ENCODE data around the gene SLC12A6. TPM values are rescaled to one million over a fixed set of nuclear protein-coding genes. Genes with fewer than 3 reads are reported as not detected.

The SLC12A6 gene
- polyA plus RNA-seq, 1 donor = 22.9 TPM

- DNase-seq = no peak
Measured at GRCh38 chr15:34329006-34329405, 8.6 kb downstream of the SLC12A6 start.

- no peak for DNase-seq
Measured at GRCh38 chr15:34327906-34328305, 9.7 kb downstream of the SLC12A6 start.

- no peak for DNase-seq
Measured at GRCh38 chr15:34325368-34325767, 12.2 kb downstream of the SLC12A6 start.

- DNase-seq = no peak
Measured at GRCh38 chr15:34324933-34325332, 12.6 kb downstream of the SLC12A6 start.

GRCh38 chr15:34323217-34323616, 14.4 kb downstream of the SLC12A6 start:
- no peak for DNase-seq

GRCh38 chr15:34318277-34319079, 19.1 kb downstream of the SLC12A6 start:
- no peak for DNase-seq

- DNase-seq = no peak
Measured at GRCh38 chr15:34314491-34315490, 22.8 kb downstream of the SLC12A6 start.

GRCh38 chr15:34311563-34311962, 26.0 kb downstream of the SLC12A6 start:
- no peak for DNase-seq

- DNase-seq = no peak
Measured at GRCh38 chr15:34304613-34305012, 33.0 kb downstream of the SLC12A6 start.

- DNase-seq = no peak
Measured at GRCh38 chr15:34301058-34301457, 36.5 kb downstream of the SLC12A6 start.

GRCh38 chr15:34297059-34297458, 40.5 kb downstream of the SLC12A6 start:
- DNase-seq = no peak

GRCh38 chr15:34292621-34293020, 45.0 kb downstream of the SLC12A6 start:
- no peak for DNase-seq

GRCh38 chr15:34284937-34285336, 52.6 kb downstream of the SLC12A6 start:
- DNase-seq = no peak

- DNase-seq = no peak
Measured at GRCh38 chr15:34282384-34282783, 55.2 kb downstream of the SLC12A6 start.

GRCh38 chr15:34280193-34280592, 57.4 kb downstream of the SLC12A6 start:
- no peak for DNase-seq

GRCh38 chr15:34279368-34279767, 58.2 kb downstream of the SLC12A6 start:
- no peak for DNase-seq

GRCh38 chr15:34275721-34276120, 61.9 kb downstream of the SLC12A6 start:
- no peak for DNase-seq

GRCh38 chr15:34275154-34275553, 62.4 kb downstream of the SLC12A6 start:
- no peak for DNase-seq

- DNase-seq = no peak
Measured at GRCh38 chr15:34271493-34271892, 66.1 kb downstream of the SLC12A6 start.

- no peak for DNase-seq
Measured at GRCh38 chr15:34266751-34267150, 70.8 kb downstream of the SLC12A6 start.

GRCh38 chr15:34264076-34264475, 73.5 kb downstream of the SLC12A6 start:
- no peak for DNase-seq

GRCh38 chr15:34262362-34262761, 75.2 kb downstream of the SLC12A6 start:
- DNase-seq = no peak

- DNase-seq = no peak
Measured at GRCh38 chr15:34259566-34259965, 78.0 kb downstream of the SLC12A6 start.
